MM.1S (cell line): ENCODE measurements around the gene ATPAF1.

ENCODE experiments used
- EZH2 ChIP-seq: fragments of 300-600 bp; sonication (generic); optimal IDR thresholded peaks from 2 replicates; pipeline ENCODE3; 2017; ENCODE audit warnings: low read depth, mild to moderate bottlenecking, antibody characterized with exemption, low read length, mixed read lengths
- EZH2phosphoT487 ChIP-seq: fragments of 300-600 bp; sonication (generic); IDR thresholded peaks from 2 replicates; pipeline ENCODE4 v1.6.1; 2018; ENCODE audit warnings: antibody characterized with exemption, low read length
- TF ChIP-seq, protein P1 (sequence below): fragments of 300-600 bp; sonication (generic); IDR thresholded peaks from 2 replicates; pipeline ENCODE4 v1.5.1; 2016; ENCODE audit warnings: antibody characterized with exemption, low read length, mixed read lengths

DNA sequence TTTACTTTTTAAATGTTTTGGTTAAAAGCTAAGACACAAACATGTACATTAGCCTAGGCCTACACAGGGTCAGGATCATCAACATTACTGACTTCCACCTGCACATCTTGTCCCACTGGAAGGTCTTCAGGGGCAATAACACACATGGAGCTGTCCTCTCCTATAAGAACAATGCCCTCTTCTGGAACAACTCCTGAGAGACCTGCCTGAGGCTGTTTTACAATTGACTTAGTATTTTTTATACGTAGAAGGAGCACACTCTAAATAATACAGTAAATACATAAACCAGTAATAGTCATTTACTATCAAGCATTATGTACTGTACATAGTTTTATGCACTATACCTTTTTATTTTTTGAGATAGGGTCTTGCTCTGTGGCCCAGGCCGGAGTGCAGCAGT lies 37.4 kb downstream of the ATPAF1 start:
- TF ChIP-seq, protein P1, sequence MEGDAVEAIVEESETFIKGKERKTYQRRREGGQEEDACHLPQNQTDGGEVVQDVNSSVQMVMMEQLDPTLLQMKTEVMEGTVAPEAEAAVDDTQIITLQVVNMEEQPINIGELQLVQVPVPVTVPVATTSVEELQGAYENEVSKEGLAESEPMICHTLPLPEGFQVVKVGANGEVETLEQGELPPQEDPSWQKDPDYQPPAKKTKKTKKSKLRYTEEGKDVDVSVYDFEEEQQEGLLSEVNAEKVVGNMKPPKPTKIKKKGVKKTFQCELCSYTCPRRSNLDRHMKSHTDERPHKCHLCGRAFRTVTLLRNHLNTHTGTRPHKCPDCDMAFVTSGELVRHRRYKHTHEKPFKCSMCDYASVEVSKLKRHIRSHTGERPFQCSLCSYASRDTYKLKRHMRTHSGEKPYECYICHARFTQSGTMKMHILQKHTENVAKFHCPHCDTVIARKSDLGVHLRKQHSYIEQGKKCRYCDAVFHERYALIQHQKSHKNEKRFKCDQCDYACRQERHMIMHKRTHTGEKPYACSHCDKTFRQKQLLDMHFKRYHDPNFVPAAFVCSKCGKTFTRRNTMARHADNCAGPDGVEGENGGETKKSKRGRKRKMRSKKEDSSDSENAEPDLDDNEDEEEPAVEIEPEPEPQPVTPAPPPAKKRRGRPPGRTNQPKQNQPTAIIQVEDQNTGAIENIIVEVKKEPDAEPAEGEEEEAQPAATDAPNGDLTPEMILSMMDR, result no peak
- TF ChIP-seq EZH2, result no peak
- TF ChIP-seq EZH2phosphoT487, result no peak
